GM18868 (cell line): ENCODE data around the gene SEC14L6.
"Not testable (repeated sequence)": the region's sequence is repeated elsewhere in the genome, so short reads cannot be mapped to it uniquely, and the experiment has no call there.

Experiments used
- ATAC-seq: cut with Tn5 transposase; IDR thresholded peaks from one replicate; pipeline ENCODE4 v1.9.1; 2021; ENCODE audit warnings: mild to moderate bottlenecking, moderate library complexity; ENCODE audit not compliant: unreplicated experiment

The SEC14L6 gene

DNA sequence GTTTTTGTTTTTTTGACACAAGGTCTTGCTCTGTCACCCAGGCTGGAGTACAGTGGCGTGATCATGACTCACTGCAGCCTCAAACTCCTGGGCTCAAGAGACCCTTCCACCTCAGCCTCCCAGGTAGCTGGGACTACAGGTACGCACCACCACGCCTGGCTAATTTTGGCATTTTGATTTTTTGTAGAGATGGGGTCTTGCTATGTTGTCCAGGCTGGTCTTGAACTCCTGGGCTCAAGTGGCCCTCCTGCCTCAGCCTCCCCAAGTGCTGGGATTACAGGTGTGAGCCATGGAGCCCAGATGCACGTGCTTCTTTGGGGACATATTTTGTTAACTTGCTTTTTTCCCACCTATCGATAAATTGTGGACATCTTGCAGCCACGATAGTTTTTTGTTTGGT is 20.7 kb upstream of the SEC14L6 start:
- ATAC-seq = not testable (repeated sequence)

DNA sequence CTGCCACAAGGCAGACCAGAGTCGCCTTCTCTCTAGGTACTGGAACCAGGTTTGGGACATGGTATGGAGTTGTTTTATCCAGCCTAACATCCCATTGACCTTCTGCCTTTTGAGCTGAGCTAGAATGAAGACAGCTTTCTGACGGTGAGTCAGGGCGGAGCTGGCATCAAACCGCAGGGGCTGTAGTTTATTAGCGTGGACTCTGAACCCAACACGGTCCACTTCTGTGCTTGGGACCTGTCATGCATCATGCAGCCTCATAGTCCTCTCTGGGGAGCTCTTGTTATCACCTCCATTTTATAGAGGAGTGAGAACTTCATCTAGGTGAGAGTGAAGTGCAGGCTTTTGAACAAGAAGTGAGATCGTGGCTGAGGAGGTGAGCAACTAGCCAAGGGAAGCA is 19.6 kb upstream of the SEC14L6 start:
- ATAC-seq = no peak

DNA sequence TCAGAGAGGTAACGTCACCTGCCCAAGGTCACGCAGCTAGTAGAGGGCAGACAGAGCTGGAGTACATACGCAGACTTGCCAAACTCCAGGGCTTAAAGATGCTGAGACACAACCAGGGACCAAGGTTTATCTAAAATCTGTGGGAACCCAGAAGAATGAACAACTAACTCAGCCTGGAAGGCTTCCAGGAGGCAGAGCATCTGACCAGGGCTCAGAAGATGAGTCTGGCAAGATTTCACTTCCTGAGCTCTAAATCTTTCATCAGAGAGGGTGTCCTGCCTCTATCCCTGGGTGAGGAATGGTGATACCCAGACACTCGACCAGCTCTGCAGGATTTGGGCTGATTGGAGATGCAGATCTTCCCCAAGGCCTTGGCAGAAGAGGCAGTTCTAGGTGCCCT is 18.8 kb upstream of the SEC14L6 start:
- ATAC-seq = no peak

DNA sequence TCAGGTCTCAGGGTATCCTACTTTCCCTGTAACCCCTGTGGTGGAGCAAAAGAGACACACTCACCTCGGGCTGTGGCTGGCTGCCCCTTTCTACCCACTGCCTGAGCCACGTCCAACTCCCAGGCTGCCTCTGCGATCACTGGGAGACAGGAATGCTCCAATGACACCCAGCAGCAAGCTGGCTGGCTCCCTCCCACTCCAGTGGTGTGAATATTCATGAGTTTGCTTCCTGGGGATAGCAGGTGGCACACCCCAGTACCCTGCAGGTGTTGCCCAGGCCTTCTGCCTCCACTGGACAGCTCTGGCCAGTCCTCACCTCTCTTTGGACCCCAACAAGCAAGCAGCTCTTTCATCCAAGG is 18.2 kb upstream of the SEC14L6 start:
- no peak for ATAC-seq

DNA sequence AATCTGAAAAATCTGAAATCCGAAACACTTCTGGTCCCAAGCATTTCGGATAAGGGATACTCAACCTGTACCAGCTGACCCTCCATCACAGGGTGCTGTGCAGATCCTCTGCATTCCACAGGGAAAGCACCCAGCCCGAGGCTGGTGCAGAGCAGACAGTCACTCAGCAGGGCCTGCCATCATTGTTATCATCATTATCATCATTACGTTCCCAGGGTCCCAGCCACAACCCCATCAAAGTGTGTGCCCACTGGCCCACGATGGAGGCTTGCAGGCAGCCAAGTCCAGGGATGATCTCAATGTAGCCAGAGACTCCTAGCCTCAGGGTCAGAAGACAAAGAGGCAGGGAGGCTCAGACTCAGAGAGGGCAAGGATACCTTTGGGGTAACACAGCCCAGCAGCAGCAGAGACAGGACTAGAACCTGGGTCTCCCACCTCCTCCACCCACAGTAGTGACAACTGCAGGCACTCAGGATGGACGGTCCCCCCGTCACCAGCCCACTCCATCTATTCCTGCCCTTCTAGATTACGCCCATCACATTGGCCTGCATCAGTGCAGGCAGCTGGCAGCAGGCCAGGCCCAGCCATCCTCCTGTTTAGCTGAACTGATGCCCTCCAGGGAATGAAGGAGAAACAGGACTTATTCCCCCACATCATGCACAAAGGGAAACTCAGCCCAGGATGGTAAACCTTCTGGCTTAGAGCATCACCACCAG is 17.7 kb upstream of the SEC14L6 start:
- no peak for ATAC-seq

DNA sequence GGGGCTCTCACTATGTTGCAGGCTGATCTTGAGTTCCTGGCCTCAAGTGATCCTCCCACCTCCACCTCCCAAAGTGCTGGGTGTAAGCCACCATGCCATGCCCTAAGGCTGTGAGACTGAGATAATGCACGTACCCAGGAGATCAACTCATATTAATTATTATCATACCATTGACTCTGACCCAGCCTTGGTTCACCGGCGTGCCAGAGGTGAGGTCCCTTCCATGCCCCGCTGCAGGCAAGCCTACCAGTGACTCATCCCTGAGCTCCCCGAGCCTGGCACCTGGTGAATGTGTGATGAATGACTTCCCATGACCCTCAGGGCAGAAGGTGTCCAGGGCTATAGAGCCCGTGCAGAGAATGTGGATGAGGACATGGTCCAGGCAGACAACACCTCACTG is 15.8 kb upstream of the SEC14L6 start:
- no peak for ATAC-seq

DNA sequence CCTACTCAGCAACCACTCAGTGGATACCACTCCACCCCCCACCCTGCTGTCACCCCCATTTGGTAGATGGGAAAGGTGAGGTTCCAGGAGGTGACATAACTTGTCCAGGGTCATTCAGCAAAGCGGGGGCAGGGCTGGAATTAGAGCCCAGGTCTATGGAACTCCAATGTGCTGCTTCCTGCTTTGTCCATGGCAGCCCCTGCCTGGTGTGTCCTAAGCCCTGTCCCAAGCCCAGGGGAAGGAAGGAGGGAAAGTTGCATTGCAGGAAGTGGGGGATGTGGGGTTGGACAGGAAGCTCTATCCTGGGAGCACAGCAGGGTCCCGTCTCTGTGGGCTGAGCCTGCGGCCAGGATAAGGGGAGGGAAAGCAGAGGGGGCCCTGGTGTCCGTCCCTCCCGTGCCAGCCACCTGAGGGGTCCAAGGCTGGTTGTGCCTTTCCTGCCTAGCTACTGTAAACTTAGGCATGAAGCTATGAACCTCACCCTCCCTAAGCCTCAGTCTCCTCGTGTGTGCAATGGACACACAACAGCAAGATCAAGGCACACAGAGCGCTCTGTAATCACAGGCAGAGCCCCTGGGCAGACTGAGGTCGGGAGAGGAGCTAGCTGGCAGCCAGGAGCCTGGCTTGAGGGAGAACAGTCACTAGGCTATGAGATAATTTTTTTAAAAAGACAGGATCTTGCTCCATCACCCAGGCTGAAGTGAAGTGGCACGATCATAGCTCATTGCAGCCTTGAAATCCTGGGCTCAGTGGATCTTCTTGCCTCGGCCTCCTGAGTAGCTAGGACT is 15.1 kb upstream of the SEC14L6 start:
- no peak for ATAC-seq

DNA sequence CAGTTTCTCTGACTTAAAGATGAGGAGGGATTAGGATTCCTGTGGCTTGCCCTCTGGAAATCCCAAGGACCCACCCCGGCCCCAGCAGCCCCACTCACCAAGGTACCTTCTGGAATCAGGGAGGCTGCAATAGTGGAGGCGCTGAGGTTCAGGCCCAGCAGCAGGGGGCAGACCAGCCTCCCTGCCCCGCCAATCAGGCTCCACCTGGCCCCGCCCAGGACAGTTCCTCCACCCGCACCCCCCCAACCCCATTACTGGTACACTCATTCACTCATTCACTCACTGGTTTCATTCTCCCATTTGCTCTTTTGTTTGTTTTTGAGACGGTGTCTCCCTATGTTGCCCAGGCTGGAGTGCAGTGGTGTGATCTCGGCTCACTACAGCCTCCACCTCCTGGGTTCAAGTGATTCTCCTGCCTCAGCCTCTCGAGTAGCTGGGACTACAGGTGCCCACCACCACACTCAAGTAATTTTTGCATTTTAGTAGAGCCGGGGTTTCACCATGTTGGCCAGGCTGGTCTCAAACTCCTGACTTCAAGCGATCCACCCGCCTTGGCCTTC is 14.2 kb upstream of the SEC14L6 start:
- ATAC-seq = not testable (repeated sequence)

DNA sequence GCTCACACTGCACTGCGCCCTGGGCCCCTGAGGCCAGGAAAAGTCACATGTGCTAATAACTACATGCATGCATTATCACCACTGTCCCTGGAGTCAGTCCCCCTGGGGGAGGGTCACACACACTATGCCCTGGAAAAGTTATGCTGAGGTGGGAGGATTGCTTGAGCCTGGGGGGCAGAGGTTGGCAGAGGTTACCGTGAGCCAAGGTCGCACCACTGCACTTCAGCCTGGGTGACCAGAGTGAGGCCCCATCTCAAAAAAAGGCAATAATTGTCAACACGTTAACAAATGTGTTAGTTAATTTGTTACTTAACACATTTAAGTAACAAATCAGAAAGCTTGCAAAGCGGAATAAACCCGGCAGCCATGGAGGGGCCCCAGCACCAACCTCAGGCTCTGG is 13.3 kb upstream of the SEC14L6 start:
- no peak for ATAC-seq

DNA sequence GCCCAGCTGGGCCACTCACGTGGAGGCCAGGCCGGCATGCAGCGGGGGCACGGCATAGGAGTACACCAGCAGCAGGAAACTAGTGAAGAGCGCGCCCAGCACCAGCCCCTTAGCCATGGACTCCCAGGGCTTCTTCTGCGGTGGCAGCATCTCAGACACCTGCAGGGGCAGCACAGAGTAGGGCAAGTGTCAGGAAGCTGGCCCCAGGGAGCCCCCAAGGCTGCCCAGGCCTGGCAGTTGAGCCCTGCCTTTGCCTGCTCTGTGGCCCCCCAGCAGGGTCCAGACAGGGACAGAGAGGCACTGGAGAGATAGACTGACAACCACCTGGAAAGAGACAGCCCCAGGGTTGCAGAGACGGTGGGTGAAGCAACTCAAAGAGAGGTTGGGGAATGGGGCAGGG is 10.7 kb upstream of the SEC14L6 start:
- no peak for ATAC-seq

DNA sequence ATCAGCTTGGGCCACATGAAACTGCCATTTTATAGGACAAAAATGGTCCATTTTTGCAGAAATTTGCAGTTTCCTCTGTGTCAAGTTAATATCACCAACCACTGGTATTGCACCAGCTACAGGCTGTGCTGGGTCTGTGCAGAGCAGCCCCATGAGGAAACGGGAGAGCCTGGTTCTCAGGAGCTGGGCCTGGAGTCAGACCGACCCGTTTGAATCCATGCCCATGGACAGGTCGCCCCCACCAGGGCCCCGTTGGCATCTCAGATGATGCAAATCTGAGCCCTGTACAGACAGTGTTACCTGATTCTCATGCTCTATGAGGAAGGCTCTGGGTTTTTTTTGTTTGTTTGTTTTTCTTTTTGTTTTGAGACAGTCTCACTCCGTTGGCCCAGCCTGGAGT is 9.8 kb upstream of the SEC14L6 start:
- ATAC-seq = no peak

DNA sequence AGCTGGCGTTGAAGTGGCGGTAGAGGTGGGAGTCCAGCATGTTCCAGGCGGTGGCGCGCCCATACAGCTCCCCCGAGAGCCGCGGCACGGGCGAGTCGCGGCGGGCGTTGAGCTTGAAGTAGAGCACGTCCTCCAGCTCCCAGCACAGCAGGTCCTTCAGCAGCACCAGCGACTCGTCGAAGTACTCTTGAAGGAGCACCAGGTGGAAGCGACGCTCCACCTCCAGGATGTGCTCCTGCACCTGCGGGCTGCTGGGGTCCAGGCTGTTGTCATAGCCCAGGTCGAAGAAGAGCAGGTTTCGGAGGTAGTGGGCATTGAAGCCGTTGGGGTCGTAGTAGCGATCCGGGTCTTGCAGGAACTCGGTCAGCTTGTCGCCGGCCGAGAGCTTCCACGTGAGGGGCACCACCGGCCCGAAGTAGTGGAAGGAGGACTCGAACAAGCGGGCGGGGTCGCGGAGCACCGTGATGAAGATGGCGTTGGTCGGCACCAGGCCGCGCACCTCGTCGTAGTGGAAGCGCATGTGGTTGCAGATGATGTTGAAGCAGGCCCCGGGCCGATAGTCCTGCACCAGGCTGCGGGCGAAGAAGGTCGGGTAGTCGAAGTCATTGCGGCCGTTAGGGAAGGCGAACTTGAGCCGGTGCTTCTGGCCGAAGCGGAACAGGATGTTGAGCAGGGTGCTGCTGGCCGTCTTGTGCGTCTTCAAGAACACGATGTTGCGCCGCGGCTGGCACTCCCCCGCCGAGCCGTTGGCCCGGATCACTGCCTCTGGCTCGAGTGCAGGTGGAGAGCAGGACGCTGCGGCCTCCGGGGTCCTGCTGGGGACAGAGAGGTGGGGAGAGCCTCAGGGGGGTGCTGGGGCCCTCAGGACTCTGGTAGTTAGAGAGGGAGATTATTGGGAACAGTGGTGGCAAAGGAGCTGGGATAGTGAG is 9.0 kb upstream of the SEC14L6 start:
- no peak for ATAC-seq

DNA sequence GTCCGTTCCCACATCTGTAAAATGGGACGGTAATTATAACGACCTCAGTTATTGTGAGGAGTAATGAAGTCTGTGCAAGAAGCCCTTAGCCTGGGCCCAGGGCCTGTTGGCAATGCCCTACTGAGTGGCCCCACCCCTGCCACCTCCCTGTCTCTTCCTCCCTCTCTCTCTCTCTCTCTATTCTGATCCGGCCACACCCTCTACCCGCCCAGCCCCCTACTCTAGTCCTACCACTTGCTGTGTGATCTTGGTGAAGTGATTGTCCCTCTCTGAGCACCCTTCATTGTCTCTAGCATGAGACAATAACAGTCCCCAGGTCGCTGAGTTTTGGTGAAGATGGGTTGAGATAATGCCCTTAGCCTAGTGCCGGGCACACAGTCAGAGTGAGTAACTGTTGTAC is 7.4 kb upstream of the SEC14L6 start:
- no peak for ATAC-seq

DNA sequence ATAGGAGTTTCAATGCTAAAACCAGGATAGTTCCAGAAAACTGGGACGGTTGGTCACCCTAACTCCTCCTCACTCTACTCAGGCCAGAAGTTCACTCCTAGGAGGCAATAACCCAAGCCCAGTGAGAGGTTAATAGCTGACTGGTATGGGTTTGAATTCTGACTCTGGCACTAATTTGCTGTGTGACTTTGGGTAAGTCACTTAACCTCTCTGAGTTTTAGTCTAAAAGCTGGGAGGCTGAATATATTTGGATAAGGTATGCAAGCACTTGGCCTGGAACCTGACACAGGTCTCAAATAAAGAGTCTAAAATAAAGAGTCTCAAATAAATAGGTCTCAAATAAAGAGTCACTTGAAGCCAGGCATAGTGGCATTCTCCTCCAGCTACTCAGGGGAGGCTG is 6.2 kb upstream of the SEC14L6 start:
- no peak for ATAC-seq

DNA sequence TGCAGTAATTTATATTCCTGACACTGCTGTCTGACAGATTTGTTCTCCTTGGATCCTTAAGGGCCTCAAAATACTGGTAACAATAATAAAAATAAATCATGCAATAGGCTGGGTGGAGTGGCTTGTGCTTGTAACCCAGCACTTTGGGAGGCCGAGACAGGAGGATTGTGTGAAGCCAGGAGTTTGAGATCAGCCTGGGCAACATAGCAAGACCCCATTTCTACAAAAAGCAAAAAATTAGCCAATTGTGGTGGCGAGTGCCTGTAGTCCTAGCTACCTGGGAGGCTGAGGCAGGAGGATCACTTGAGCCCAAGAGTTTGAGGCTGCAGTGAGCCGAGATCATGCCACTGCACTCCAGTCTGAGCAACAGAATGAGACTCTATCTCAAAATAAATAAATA is 5.3 kb upstream of the SEC14L6 start:
- not testable (repeated sequence) for ATAC-seq

DNA sequence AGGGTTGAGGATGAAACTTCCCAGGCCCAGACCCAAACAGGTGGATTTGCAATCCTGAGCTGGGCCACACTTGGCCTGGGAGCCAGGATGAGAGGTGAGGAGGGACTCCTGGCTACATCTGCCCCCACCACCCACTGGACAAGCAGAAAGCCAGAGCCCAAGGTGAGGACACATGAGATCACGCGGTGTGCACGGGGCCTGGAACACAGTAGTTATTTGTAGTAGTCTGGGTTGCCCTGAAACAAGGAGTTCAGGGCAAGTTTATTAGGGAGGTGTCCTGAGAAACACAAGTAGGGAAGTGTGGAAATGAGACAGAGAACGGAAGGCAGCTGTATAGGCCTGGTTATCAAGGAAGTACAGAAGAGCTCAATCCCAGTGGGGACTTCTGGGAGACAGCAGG is 647 bp upstream of the SEC14L6 start:
- ATAC-seq = no peak

DNA sequence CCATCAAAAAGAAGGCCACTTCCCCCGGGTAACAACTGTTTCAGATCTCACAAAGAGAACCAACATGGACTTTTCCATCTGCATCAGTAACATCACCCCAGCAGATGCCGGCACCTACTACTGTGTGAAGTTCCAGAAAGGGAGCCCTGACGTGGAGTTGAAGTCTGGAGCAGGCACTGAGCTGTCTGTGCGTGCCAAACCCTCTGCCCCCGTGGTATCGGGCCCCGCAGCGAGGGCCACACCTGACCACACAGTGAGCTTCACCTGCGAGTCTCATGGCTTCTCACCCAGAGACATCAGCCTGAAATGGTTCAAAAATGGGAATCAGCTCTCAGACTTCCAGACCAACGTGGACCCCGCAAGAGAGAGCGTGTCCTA is 3.7 kb downstream of the SEC14L6 start:
- ATAC-seq = no peak

DNA sequence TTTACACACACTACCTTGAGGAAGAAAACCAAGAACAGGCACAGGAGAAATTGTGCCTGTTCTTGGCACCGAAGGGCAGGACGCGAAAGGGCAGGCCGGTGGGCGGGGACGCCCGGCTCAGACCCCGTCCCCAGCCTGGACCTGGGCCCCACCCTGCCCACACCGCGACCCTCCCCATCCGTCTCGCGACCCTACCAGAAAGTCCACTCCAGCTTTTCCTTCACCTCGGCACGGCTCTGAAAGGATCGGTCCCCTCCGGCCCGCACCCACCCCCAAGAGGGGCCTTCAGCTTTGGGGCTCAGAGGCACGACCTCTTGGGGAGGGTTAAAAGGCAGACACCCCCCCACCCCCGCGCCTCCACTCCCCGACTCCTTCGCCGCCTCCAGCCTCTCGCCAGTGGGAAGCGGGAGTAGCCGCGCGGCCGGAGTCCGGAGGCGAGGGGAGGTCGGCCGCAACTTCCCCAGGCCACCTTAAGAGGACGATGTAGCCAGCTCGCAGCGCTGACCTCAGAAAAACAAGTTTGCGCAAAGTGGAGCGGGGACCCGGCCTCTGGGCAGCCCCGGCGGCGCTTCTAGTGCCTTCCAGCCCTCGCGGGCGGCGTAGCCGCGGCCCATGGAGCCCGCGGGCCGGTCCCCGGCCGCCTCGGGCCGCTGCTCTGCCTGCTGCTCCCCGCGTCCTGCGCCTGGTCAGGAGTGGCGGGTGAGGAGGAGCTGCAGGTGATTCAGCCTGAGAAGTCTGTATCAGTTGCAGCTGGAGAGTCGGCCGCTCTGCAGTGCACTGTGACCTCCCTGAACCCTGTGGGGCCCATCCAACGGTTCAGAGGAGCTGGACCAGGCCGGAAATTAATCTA is 4.4 kb downstream of the SEC14L6 start:
- no peak for ATAC-seq

DNA sequence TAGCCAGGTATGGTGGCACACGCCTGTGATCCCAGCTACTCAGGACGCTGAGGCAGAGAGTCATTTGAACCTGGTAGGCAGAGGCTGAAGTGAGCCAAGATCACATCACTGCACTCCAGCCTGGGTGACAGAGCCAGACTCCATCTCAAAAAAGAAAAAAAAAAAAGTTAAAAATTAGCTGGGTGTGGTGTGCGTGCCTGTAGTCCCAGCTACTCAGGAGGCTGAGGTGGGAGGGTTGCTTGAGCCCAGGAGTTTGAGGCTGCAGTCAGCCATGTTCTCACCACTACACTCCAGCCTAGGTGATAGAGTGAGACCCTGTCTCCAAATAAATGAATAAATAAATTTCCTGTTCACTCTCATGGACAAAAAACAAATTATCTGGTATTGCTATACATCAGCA is 5.0 kb downstream of the SEC14L6 start:
- ATAC-seq = not testable (repeated sequence)

DNA sequence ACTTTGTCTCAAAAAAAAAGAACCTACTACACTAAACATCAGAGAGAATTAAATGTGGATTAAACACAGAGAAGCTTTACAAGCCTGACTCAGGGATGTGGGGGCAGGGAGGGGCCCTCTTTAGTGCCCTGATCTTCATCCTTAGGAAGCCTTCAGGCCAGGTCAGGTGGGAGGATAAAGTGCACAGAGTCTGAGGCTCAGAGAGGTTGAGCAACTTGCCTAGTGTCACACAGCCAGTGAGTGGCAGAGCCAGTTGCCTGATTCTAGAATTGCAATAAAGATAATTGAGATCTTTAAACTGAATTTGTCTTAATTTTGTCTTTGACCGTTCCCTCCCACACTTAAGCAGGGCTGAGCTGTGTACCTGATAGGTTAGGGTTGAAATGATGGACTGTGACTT is 7.2 kb downstream of the SEC14L6 start:
- no peak for ATAC-seq
